GM12891 (cell line): ENCODE results near the gene RAB12.

ENCODE experiments used
- POLR2A ChIP-seq: IDR thresholded peaks from 2 replicates; pipeline ENCODE4 v1.6.1; 2011; ENCODE audit warnings: low read depth, low read length, control low read depth
- TAF1 ChIP-seq: IDR thresholded peaks from 2 replicates; pipeline ENCODE4 v1.6.1; 2011; ENCODE audit warnings: low read depth, low read length, control low read depth

- TF ChIP-seq TAF1 = no peak
- TF ChIP-seq POLR2A = no peak
These were observed 52.7 kb downstream of the RAB12 start for GRCh38 chr18:8661754-8662559.
